ENCODE measurements around the gene TBC1D14.
"Not testable (repeated sequence)": the region's sequence is repeated elsewhere in the genome, so short reads cannot be mapped to it uniquely, and the experiment has no call there.

The TBC1D14 gene

GRCh38 chr4:6972911-6973310 lies 63.3 kb downstream of the TBC1D14 start:
- no peak for DNase-seq (ENCODE audit: low spot score)

- DNase-seq (ENCODE audit: low spot score), result peak; percentile 83
Observed at GRCh38 chr4:6974138-6974848, 64.7 kb downstream of the TBC1D14 start.

DNA sequence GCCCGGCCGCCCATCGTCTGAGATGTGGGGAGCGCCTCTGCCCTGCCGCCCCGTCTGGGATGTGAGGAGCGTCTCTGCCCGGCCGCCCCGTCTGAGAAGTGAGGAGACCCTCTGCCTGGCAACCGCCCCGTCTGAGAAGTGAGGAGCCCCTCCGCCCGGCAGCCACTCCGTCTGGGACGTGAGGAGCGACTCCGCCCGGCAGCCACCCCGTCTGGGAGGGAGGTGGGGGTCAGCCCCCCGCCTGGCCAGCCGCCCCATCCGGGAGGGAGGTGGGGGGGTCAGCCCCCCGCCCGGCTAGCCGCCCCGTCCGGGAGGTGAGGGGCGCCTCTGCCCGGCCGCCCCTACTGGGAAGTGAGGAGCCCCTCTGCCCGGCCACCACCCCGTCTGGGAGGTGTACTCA lies 68.2 kb downstream of the TBC1D14 start:
- not testable (repeated sequence) for DNase-seq (ENCODE audit: low spot score)

DNA sequence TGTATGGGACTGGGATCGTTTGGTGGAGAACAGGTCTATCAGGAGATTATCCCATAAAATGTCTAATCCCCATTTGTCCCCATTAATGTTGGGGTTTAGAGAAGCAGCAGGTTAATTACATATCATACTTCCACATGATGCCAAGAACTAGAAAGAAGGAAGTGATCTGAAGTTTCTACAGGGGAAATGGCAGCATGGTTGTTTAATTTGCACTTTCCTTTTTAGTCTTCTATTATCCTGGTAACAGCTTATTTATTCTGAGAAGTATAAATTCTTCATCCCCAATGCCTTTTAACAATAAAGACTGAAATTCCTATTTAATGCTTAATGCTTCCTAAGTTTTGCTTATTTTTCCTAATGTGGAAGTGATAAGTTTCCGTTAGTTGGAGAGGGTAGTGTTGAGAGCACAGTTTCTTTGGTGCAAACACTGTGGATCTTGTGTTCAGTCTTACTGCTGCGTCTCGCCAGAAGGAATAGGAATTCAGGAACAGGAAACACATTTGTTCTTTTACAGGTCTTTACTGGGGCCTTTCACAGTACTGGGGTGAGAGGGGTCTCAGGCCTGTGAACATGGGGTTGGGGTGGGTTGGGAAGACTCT lies 74.0 kb downstream of the TBC1D14 start:
- DNase-seq (ENCODE audit: low spot score), result no peak

DNA sequence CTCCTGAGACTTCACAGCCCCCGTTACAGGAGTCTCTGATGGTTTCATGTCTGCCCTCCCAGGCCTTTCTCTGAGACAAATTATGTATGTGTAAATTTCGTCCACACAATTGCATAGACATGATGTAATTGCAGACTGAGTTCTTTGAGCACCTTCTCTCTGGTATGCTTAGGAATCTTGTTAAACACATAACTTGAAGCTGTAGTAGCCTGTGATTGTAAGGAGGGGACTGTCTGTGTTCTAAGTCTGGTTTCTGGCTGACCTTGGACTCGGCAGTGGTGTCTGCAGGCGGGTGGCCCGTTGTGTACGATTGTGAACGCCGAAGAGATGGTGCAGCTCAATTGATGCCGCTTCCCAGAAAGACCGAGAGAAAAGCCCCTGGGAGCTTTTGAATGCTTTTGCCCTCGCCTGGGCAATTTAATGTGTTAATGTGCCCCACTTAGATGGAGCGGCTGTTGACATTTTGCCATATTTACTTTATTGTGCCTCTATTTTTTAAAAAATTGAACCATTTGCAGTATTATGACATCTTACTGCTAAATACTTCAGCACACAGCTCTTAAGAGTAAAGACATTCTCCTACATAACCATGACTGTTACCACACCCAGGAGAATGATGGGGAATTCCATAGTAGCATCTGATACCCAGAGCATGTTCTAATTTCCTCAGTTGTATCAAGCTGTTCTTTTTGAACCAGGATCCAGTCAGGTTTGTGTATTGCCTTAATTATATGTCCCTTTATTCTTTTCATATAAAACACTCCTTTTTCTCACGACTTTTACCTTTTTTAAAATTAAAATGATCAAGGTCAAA lies 75.2 kb downstream of the TBC1D14 start:
- DNase-seq (ENCODE audit: low spot score), result no peak

DNA sequence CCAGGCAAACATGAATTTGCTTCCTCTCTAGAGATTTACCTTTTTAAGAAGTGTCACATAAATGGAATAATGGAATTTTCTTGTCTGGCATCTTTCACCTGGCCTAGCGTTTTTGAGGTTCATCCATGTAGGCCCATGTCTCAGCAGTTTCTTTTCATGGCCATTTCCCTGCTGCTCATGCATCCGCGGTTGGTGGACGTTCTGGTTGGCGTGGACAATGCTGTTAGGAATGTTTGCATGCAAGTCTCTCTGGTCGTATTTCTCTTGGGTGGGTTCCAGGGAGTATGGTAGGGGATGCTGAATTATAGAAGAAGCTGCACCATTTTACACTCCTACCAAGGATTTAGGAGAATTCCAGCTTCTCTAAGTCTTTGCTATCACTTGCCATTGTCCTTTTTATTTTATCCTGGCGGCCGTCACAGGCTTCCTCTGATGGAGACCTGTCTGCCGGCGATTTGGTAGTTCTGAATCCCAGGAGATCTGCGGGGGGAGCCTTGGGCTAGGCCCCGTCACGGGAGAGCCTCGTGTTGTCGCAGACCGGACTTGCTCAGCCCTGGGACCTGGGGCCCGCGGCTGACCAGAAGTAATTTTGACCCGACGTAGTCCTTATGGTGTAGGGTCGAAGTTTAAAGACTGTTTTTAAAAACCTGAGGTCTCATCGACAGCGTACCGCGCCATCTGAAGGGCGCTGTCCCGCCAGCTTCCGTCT lies 76.6 kb downstream of the TBC1D14 start:
- no peak for DNase-seq (ENCODE audit: low spot score)

DNA sequence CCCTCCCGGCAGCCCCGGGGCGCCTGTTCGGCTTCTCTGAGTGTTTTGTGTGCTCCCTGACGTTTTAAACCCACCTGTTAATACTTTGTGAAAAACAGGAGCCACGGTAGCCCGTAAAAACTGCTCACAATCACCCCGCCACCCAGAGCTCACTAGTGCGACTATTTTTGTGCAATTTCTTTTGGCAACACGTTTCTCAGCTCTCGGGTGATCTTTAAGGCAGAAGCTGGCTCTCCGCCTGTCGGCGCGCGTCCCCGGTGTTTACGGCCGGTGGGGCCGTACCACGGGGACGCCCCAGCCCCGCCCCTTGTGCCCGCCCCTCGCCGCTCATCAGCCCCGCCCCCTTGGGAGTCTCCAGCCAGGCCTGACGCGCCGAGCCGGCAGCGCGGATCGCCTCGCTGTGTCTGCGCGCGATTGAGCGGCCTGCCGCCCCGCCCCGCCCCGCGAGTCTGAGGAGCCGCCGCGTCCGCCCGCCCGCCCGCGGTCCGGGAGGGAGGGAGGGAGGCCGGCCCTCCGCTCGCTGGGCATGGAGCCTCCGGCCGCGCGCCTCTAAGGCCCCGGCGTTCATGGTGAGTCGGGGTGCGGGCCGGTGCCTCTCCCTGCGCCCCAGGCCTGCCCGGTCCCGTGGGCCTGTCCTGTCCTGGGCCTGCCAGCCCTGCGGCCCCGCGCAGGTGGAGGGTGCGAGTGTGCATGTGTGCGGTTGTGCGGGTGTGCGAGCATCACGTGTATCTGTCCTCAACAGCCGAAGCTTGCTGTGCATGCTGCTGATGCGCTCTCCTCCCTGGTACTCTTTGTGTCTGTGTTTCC lies 77.4 kb downstream of the TBC1D14 start:
- peak; percentile 99 for DNase-seq (ENCODE audit: low spot score)

DNA sequence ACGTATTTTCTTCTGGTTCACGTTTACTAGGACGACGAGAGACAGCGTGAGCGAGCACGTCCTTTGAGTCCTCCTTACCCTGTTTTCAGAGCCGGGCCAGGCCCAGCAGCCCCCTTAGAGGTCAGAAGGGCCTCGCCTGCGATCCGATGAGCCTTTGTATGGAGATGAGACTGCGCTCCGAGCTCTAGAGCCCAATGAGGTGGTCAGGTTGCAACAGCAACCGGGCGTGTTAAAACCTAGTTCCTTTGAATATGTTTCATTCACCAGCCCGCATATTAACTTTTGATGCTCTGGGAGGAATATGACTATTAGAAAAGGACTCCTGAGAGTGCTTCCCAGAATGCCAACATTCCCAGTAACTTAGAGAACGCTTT lies 77.9 kb downstream of the TBC1D14 start:
- DNase-seq (ENCODE audit: low spot score), result no peak

- DNase-seq (ENCODE audit: low spot score), result no peak
Observed at GRCh38 chr4:6988016-6988715, 78.5 kb downstream of the TBC1D14 start.

DNA sequence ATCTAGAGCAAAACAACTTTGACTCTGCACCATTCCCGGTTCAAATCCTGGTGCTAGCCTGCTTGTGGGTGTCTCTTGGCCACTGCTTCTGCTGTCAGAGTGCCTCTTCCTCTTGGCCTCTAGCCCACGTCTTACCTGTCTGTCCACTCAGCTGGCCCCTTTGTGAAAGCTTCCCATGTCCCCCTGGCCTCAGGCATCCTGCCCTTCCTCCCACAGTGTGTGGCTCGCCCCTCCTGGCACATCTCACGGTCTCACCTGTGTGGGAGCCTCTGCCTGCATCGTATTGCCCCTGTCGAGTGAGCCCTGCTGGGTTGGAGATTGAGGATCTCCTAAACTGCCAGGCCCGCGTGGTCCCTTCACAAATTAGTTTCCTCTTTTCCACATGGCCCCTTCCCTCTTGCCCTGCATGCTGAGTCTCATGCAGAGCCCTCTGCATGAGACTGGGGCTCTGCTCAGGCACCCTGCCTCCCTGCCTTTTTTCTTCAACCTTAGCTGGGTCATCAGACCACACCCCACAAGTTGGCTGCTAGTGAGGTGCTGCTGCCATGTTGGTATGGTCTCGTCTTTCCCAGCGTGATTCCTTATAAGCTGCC lies 79.8 kb downstream of the TBC1D14 start:
- DNase-seq (ENCODE audit: low spot score), result no peak

- no peak for DNase-seq (ENCODE audit: low spot score)
Observed at GRCh38 chr4:6990661-6991060, 81.0 kb downstream of the TBC1D14 start.

- no peak for DNase-seq (ENCODE audit: low spot score)
Observed at GRCh38 chr4:6991249-6991648, 81.6 kb downstream of the TBC1D14 start.

- DNase-seq (ENCODE audit: low spot score), result no peak
Observed at GRCh38 chr4:6991771-6992557, 82.3 kb downstream of the TBC1D14 start.

DNA sequence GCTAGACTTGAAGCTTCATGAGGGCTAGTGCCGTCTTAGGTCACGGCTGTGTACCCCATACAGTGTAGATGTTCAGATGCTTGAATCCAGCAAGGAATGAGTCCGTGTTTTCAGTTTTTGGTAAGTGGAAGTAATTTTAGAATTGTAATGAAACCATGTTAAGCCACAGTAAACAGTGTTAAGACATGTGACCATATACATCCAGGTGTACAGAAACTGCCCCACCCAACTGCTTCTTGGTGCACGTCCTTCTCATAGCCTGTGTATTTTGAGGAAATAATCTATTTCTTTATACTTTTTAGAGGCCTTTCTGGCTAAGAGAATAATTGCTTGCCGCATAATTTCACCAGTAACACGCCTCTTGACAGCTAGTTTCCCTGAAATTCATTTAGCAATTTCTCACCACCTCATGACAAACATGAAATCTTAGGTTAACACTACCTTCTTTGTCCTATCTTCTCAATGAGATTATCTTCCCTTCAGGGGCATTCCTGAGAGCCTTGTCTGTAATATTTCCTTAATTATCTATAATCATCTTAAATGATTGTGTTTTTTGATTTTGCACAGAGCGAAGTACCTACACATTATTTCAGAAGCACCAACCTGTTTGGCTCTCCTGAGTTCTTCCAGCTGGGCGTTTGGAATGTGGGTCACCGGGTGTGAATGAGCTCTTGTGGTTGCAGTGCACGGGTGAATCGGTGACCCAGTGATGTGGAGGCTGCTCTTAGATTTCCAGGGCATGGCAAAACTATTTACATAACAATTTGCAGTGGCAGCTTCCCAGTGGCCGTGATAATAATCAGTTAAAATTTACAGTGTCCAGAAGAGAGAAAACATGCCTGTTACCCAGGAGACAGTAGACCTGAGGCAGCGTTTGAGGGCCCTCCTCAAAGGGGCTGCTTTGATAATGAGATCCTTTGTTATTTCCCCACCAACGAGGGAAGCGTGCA lies 83.4 kb downstream of the TBC1D14 start:
- no peak for DNase-seq (ENCODE audit: low spot score)

- DNase-seq (ENCODE audit: low spot score), result no peak
Observed at GRCh38 chr4:6996481-6996880, 86.9 kb downstream of the TBC1D14 start.

DNA sequence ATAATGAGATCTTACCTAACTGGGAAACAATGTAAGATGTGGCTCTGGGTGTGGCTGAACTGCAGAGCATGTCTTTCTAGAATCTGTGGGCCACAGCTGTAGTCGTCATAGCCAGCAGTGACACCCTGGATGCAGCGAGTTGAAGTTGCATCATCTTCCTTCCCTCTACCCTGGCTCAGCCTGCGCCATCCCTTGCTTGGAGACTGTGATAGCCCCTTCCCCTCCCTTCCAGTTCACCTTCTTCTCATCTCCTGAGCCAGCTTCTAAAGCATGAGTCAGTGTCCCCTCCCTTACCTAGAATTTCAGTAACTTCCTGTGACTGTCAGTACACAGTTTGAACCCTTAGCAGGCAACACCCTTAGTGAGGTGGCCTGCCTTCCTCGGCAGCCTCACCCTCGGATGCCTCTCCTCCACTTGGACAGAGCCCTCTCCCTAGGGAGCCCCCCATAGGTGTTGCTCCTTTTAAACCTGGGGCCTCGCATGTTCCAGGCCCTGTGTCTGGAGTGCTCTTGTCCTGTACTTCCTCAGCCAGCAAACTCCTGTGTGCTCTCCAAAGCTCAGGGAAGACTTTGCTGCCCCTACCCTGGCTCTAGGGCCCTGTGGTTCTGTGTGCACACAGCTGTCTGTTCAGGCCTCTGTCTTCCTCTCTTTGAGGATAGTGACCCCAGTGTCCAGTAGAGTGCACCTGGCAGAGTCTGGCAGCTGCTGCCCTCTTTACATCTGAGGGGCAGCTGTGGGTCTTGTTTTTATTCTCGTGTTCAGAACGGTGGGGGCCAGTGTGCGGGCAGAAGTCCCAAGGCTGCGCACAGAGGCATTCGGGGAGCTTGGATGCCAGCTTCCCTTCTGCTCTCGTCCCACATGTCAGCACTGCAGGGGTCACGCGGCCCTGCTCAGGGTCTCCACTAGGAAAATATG lies 89.8 kb downstream of the TBC1D14 start:
- no peak for DNase-seq (ENCODE audit: low spot score)

DNA sequence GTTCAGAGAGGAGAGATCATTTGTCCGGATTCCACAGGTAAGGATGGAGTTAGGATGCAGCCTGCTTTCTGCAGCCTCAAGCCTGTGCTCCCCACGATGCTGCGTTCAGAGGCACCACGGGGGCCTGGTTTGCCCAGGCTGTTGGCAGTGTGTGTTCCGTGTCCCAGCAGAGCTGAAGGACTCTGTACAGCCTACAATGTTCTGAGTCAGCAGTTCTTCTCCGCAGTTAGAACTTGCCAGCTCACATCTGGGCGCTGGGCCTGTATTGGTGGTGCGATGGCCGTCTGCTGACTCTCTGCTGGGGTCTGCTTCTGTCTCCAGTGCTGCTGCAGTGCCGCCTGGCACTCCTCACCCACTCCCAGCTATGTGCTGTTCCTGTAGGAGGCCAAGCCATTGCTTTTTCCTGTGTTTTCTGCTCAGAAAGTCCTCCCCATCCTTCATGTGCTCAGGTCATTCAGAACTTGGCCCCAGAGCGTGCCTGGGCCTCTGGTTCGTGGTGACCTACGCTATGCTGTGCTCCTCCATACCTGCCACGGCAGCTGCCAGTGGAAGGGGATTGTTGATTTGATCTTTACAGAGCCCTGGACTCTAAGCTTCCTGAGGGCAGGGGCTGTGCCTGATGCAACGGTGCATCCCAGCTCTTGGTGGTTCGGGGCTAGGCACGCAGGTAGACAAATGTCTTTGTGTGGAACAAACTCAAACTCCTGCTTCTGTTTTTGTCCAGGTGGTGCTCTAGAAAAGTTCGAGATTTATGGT lies 91.0 kb downstream of the TBC1D14 start:
- DNase-seq (ENCODE audit: low spot score), result no peak
